Activated B cell treated with CpG ODN at 0.5 μM for 24 hours (primary cell): Measurements from ENCODE around the gene ZNF79. TPM values are rescaled to one million over a fixed set of nuclear protein-coding genes. Genes with fewer than 3 reads are reported as not detected.

Experiments used
- ATAC-seq: fragments of 200-7000 bp; cut with Tn5 transposase; one replicate; pipeline ENCODE4 v1.10.0; 2021; ENCODE audit warnings: low read depth, mild to moderate bottlenecking, moderate library complexity
- CTCF ChIA-PET: fragments of 350-600 bp; sonication (Branson Sonifier 250); formaldehyde crosslinking; loops from one replicate; lab custom pipeline; 2021; ENCODE audit warnings: antibody characterized with exemption; lab: Charles Lee
- POLR2A ChIA-PET: fragments of 350-600 bp; sonication (Branson Sonifier 250); formaldehyde crosslinking; loops from one replicate; lab custom pipeline; 2021; ENCODE audit warnings: antibody characterized with exemption; lab: Charles Lee
- DNase-seq: peaks from one replicate; pipeline ENCODE4 v3.0.0; 2022
- H3K27ac Mint-ChIP-seq: one replicate; pipeline ENCODE4 v1.8.0; 2020; ENCODE audit warnings: mixed read lengths
- H3K27me3 Mint-ChIP-seq: one replicate; pipeline ENCODE4 v1.8.0; 2021; ENCODE audit warnings: mixed read lengths
- H3K36me3 Mint-ChIP-seq: one replicate; pipeline ENCODE4 v1.8.0; 2021; ENCODE audit warnings: low read depth, mixed read lengths
- H3K4me1 Mint-ChIP-seq: one replicate; pipeline ENCODE4 v1.8.0; 2021; ENCODE audit warnings: mixed read lengths
- H3K4me3 Mint-ChIP-seq: one replicate; pipeline ENCODE4 v1.8.0; 2020; ENCODE audit warnings: mild to moderate bottlenecking, mixed read lengths
- H3K9me3 Mint-ChIP-seq: one replicate; pipeline ENCODE4 v1.8.0; 2020; ENCODE audit warnings: mixed read lengths
- CTCF ChIP-seq: fragments of 200-600 bp; IDR thresholded peaks from one replicate; pipeline ENCODE4 v1.8.0; 2022; ENCODE audit warnings: antibody characterized with exemption, mild to moderate bottlenecking
- intact Hi-C: fragments of 100-400 bp; cut with micrococcal nuclease; formaldehyde crosslinking; loops from one replicate; pipeline ENCODE4 v1.15.1; 2024
- total RNA-seq: library from RNA; stranded (reverse); gene quantifications from 2 replicates; pipeline ENCODE4 v1.2.3, GENCODE V29; 2022

ZNF79 gene
- total RNA-seq, 1 donor from 2014 or later, result 14.0 TPM

GRCh38 chr9:127411122-127411521 lies 13.1 kb upstream of the ZNF79 start:
- ATAC-seq (no peak), DNase-seq (no peak)
- H3K27me3 Mint-ChIP-seq, result no peaks in the 10 kb centered on the region
- peak overlapping the region; percentile 16 for H3K27ac Mint-ChIP-seq
- no peak overlapping the region for H3K4me3 Mint-ChIP-seq
- CTCF ChIA-PET, result no interaction called here
- H3K4me1 Mint-ChIP-seq, result peaks cover 8% of the 10 kb centered on the region
- peaks cover under 1% of the 10 kb centered on the region for H3K36me3 Mint-ChIP-seq
- no peaks in the 10 kb centered on the region for H3K9me3 Mint-ChIP-seq
- intact Hi-C loops, result no loop called here
- no peak for TF ChIP-seq CTCF
- POLR2A ChIA-PET, result no interaction called here

- H3K27ac Mint-ChIP-seq, result no peak overlapping the region
- ChIA-PET CTCF (no interaction called here), POLR2A (interaction anchor here (1.1 kb wide), 1 partner anchor 9 kb away, joined by 4 read pairs; the partner anchor contains the start of gene ZNF79)
- H3K4me1 Mint-ChIP-seq, result peaks cover 13% of the 10 kb centered on the region
- H3K9me3 Mint-ChIP-seq, result no peaks in the 10 kb centered on the region
- TF ChIP-seq CTCF, result no peak
- ATAC-seq (no peak), DNase-seq (no peak)
- intact Hi-C loops, result no loop called here
- H3K36me3 Mint-ChIP-seq, result no peaks in the 10 kb centered on the region
- H3K27me3 Mint-ChIP-seq, result no peaks in the 10 kb centered on the region
- no peak overlapping the region for H3K4me3 Mint-ChIP-seq
Measured at GRCh38 chr9:127415141-127415540, 9.0 kb upstream of the ZNF79 start.

GRCh38 chr9:127415657-127416056 lies 8.5 kb upstream of the ZNF79 start:
- Mint-ChIP-seq H3K36me3 (no peaks in the 10 kb centered on the region), H3K27ac (no peak overlapping the region), H3K27me3 (no peaks in the 10 kb centered on the region), H3K9me3 (no peaks in the 10 kb centered on the region), H3K4me1 (peaks cover 13% of the 10 kb centered on the region), H3K4me3 (no peak overlapping the region)
- POLR2A ChIA-PET, result interaction anchor here (1.1 kb wide), 1 partner anchor 9 kb away, joined by 4 read pairs; the partner anchor contains the start of gene ZNF79
- no peak for TF ChIP-seq CTCF
- no peak for DNase-seq
- ATAC-seq, result no peak
- intact Hi-C loops, result no loop called here
- CTCF ChIA-PET, result no interaction called here

- H3K27ac Mint-ChIP-seq, result no peak overlapping the region
- peak overlapping the region; percentile 6 for H3K4me3 Mint-ChIP-seq
- H3K36me3 Mint-ChIP-seq, result no peaks in the 10 kb centered on the region
- POLR2A ChIA-PET, result interaction anchor here (0.6 to 0.7 kb wide), 2 partner anchors 33 to 487 kb away, joined by 3 to 5 read pairs; partner anchors contain the start of genes LRSAM1 and RPL12
- H3K4me1 Mint-ChIP-seq, result peaks cover 5% of the 10 kb centered on the region
- no peaks in the 10 kb centered on the region for H3K9me3 Mint-ChIP-seq
- DNase-seq, result no peak
- ATAC-seq, result no peak
- CTCF ChIA-PET, result no interaction called here
- intact Hi-C loops, result no loop called here
- no peaks in the 10 kb centered on the region for H3K27me3 Mint-ChIP-seq
- TF ChIP-seq CTCF, result no peak
Measured at GRCh38 chr9:127417131-127418036, 6.8 kb upstream of the ZNF79 start.

- no peak overlapping the region for H3K4me3 Mint-ChIP-seq
- H3K27ac Mint-ChIP-seq, result no peak overlapping the region
- no peaks in the 10 kb centered on the region for H3K27me3 Mint-ChIP-seq
- ChIA-PET CTCF (no interaction called here), POLR2A (interaction anchor here (0.6 to 0.7 kb wide), 3 partner anchors 33 to 488 kb away, joined by 3 to 5 read pairs (median 3); partner anchors contain the start of genes LRSAM1 and RPL12)
- intact Hi-C loops, result no loop called here
- H3K36me3 Mint-ChIP-seq, result no peaks in the 10 kb centered on the region
- ATAC-seq (peak; percentile 40), DNase-seq (no peak)
- H3K4me1 Mint-ChIP-seq, result peaks cover 8% of the 10 kb centered on the region
- no peaks in the 10 kb centered on the region for H3K9me3 Mint-ChIP-seq
- no peak for TF ChIP-seq CTCF
Measured at GRCh38 chr9:127418037-127418471, 6.1 kb upstream of the ZNF79 start.
